ENCODE results near the gene MPRIP. TPM values are rescaled to one million over a fixed set of nuclear protein-coding genes. Genes with fewer than 3 reads are reported as not detected.

Gene MPRIP
- total RNA-seq, 2 donors from 2014 or later, result 268 to 269 TPM

GRCh38 chr17:17066021-17066420 lies 23.8 kb downstream of the MPRIP start:
- H3K4me3 Mint-ChIP-seq, result no peak overlapping the region
- peaks cover 2% of the 10 kb centered on the region for H3K36me3 Mint-ChIP-seq (ENCODE audit: low read depth)
- no peak for DNase-seq
- no peak for ATAC-seq
- no peaks in the 10 kb centered on the region for H3K9me3 ChIP-seq (ENCODE audit: control insufficient read depth, low read length, poor library complexity, severe bottlenecking)
- no peaks in the 10 kb centered on the region for H3K27me3 Mint-ChIP-seq
- H3K27ac Mint-ChIP-seq, result no peak overlapping the region
- peaks cover 49% of the 10 kb centered on the region for H3K4me1 Mint-ChIP-seq

GRCh38 chr17:17067257-17067656 lies 25.0 kb downstream of the MPRIP start:
- ATAC-seq (no peak), DNase-seq (no peak)
- H3K4me3 Mint-ChIP-seq, result no peak overlapping the region
- H3K9me3 ChIP-seq (ENCODE audit: control insufficient read depth, low read length, poor library complexity, severe bottlenecking), result no peaks in the 10 kb centered on the region
- H3K27me3 Mint-ChIP-seq, result no peaks in the 10 kb centered on the region
- H3K27ac Mint-ChIP-seq, result peak overlapping the region; percentile 37
- H3K36me3 Mint-ChIP-seq (ENCODE audit: low read depth), result peaks cover 2% of the 10 kb centered on the region
- H3K4me1 Mint-ChIP-seq, result peaks cover 51% of the 10 kb centered on the region

- Mint-ChIP-seq H3K4me1 (peaks cover 45% of the 10 kb centered on the region), H3K4me3 (no peak overlapping the region), H3K36me3 (ENCODE audit: low read depth) (peaks cover 2% of the 10 kb centered on the region), H3K27ac (no peak overlapping the region), H3K27me3 (no peaks in the 10 kb centered on the region)
- H3K9me3 ChIP-seq (ENCODE audit: control insufficient read depth, low read length, poor library complexity, severe bottlenecking), result no peaks in the 10 kb centered on the region
- DNase-seq, result no peak
- no peak for ATAC-seq
Observed at GRCh38 chr17:17069849-17070248, 27.6 kb downstream of the MPRIP start.

- no peaks in the 10 kb centered on the region for H3K27me3 Mint-ChIP-seq
- ATAC-seq (no peak), DNase-seq (no peak)
- H3K4me1 Mint-ChIP-seq, result peaks cover 40% of the 10 kb centered on the region
- no peak overlapping the region for H3K4me3 Mint-ChIP-seq
- H3K36me3 Mint-ChIP-seq (ENCODE audit: low read depth), result peaks cover 2% of the 10 kb centered on the region
- H3K9me3 ChIP-seq (ENCODE audit: control insufficient read depth, low read length, poor library complexity, severe bottlenecking), result no peaks in the 10 kb centered on the region
- no peak overlapping the region for H3K27ac Mint-ChIP-seq
Observed at GRCh38 chr17:17070931-17071330, 28.7 kb downstream of the MPRIP start.

- no peak overlapping the region for H3K4me3 Mint-ChIP-seq
- no peak for DNase-seq
- H3K4me1 Mint-ChIP-seq, result peaks cover 43% of the 10 kb centered on the region
Observed at GRCh38 chr17:17071531-17072360, 29.5 kb downstream of the MPRIP start.

GRCh38 chr17:17072546-17072945 lies 30.3 kb downstream of the MPRIP start:
- ATAC-seq (no peak), DNase-seq (no peak)
- Mint-ChIP-seq H3K36me3 (ENCODE audit: low read depth) (peaks cover 2% of the 10 kb centered on the region), H3K4me3 (no peak overlapping the region), H3K27me3 (no peaks in the 10 kb centered on the region), H3K27ac (peak overlapping the region; percentile 60), H3K4me1 (peaks cover 40% of the 10 kb centered on the region)
- H3K9me3 ChIP-seq (ENCODE audit: control insufficient read depth, low read length, poor library complexity, severe bottlenecking), result no peaks in the 10 kb centered on the region

More at GRCh38 chr17:17071531-17072360, 29.5 kb downstream of the MPRIP start:
- Mint-ChIP-seq H3K36me3 (ENCODE audit: low read depth) (peaks cover 2% of the 10 kb centered on the region), H3K27me3 (no peaks in the 10 kb centered on the region), H3K27ac (peak overlapping the region; percentile 60)
- ATAC-seq, result no peak
- no peaks in the 10 kb centered on the region for H3K9me3 ChIP-seq (ENCODE audit: control insufficient read depth, low read length, poor library complexity, severe bottlenecking)

GRCh38 chr17:17073030-17073564 lies 30.8 kb downstream of the MPRIP start:
- peaks cover 2% of the 10 kb centered on the region for H3K36me3 Mint-ChIP-seq (ENCODE audit: low read depth)
- no peak for ATAC-seq

GRCh38 chr17:17073581-17074403 lies 31.5 kb downstream of the MPRIP start:
- Mint-ChIP-seq H3K27ac (no peak overlapping the region), H3K27me3 (no peaks in the 10 kb centered on the region), H3K4me1 (peaks cover 40% of the 10 kb centered on the region), H3K36me3 (ENCODE audit: low read depth) (peaks cover 2% of the 10 kb centered on the region), H3K4me3 (peak overlapping the region; percentile 41)
- ATAC-seq (no peak), DNase-seq (no peak)
- no peaks in the 10 kb centered on the region for H3K9me3 ChIP-seq (ENCODE audit: control insufficient read depth, low read length, poor library complexity, severe bottlenecking)

More at GRCh38 chr17:17073030-17073564, 30.8 kb downstream of the MPRIP start:
- no peaks in the 10 kb centered on the region for H3K27me3 Mint-ChIP-seq
- no peak for DNase-seq
- peaks cover 41% of the 10 kb centered on the region for H3K4me1 Mint-ChIP-seq
- H3K27ac Mint-ChIP-seq, result peak overlapping the region; percentile 51
- H3K4me3 Mint-ChIP-seq, result no peak overlapping the region
- no peaks in the 10 kb centered on the region for H3K9me3 ChIP-seq (ENCODE audit: control insufficient read depth, low read length, poor library complexity, severe bottlenecking)

- H3K9me3 ChIP-seq (ENCODE audit: control insufficient read depth, low read length, poor library complexity, severe bottlenecking), result no peaks in the 10 kb centered on the region
- Mint-ChIP-seq H3K36me3 (ENCODE audit: low read depth) (no peaks in the 10 kb centered on the region), H3K4me3 (no peak overlapping the region), H3K27ac (peak overlapping the region; percentile 80), H3K4me1 (peaks cover 44% of the 10 kb centered on the region), H3K27me3 (no peaks in the 10 kb centered on the region)
- ATAC-seq (peak; percentile 62), DNase-seq (no peak)
Observed at GRCh38 chr17:17075125-17075781, 33.0 kb downstream of the MPRIP start.

- no peak for ATAC-seq
- DNase-seq, result no peak
- peak overlapping the region; percentile 54 for H3K27ac Mint-ChIP-seq
- H3K4me3 Mint-ChIP-seq, result no peak overlapping the region
- peaks cover 44% of the 10 kb centered on the region for H3K4me1 Mint-ChIP-seq
- H3K27me3 Mint-ChIP-seq, result no peaks in the 10 kb centered on the region
- no peaks in the 10 kb centered on the region for H3K9me3 ChIP-seq (ENCODE audit: control insufficient read depth, low read length, poor library complexity, severe bottlenecking)
- no peaks in the 10 kb centered on the region for H3K36me3 Mint-ChIP-seq (ENCODE audit: low read depth)
Observed at GRCh38 chr17:17076066-17076465, 33.8 kb downstream of the MPRIP start.

GRCh38 chr17:17077101-17077500 lies 34.8 kb downstream of the MPRIP start:
- peaks cover 38% of the 10 kb centered on the region for H3K4me1 Mint-ChIP-seq
- no peaks in the 10 kb centered on the region for H3K9me3 ChIP-seq (ENCODE audit: control insufficient read depth, low read length, poor library complexity, severe bottlenecking)
- H3K27me3 Mint-ChIP-seq, result no peaks in the 10 kb centered on the region
- no peaks in the 10 kb centered on the region for H3K36me3 Mint-ChIP-seq (ENCODE audit: low read depth)
- H3K27ac Mint-ChIP-seq, result no peak overlapping the region
- ATAC-seq (no peak), DNase-seq (no peak)
- no peak overlapping the region for H3K4me3 Mint-ChIP-seq

- Mint-ChIP-seq H3K36me3 (ENCODE audit: low read depth) (no peaks in the 10 kb centered on the region), H3K4me1 (peaks cover 34% of the 10 kb centered on the region), H3K27me3 (no peaks in the 10 kb centered on the region), H3K27ac (no peak overlapping the region), H3K4me3 (no peak overlapping the region)
- ATAC-seq, result no peak
- no peaks in the 10 kb centered on the region for H3K9me3 ChIP-seq (ENCODE audit: control insufficient read depth, low read length, poor library complexity, severe bottlenecking)
- no peak for DNase-seq
Observed at GRCh38 chr17:17077861-17078732, 35.8 kb downstream of the MPRIP start.

Measured in T-helper 17 cell (primary cell).